ENCODE measurements around the gene PTPRN2.

GRCh38 chr7:157614457-157615020 is 973.1 kb downstream of the PTPRN2 start:
- TF ChIP-seq POLR2A (IDR thresholded peaks at IDR 0.05; ENCODE audit: low read depth, low read length) (no peak), CTCF (IDR thresholded peaks at IDR 0.05; ENCODE audit: extremely low read depth in 1 of 2, insufficient read depth in 1 of 2, low read depth in 1 of 2, low read length in 2 of 2) (no peak), MAX (IDR thresholded peaks at IDR 0.05; ENCODE audit: insufficient read depth, insufficient read length) (no peak), EZH2 (IDR thresholded peaks at IDR 0.05; ENCODE audit: borderline replicate concordance, low read depth, low read length, severe bottlenecking) (no peak), POLR2AphosphoS5 (IDR thresholded peaks at IDR 0.05; ENCODE audit: insufficient read depth, low read depth, low read length) (no peak)

Data from endothelial cell of umbilical vein (primary cell).